Tibial nerve (tissue), 4 donors: ENCODE results near the gene NAMPT. TPM values are rescaled to one million over a fixed set of nuclear protein-coding genes. Genes with fewer than 3 reads are reported as not detected.
"Not testable (repeated sequence)": the region's sequence is repeated elsewhere in the genome, so short reads cannot be mapped to it uniquely, and the experiment has no call there.

Experiments
- DNase-seq, 2 donors: peaks; one replicate each; pipeline ENCODE4 v3.0.0-alpha.2; 2019; ENCODE audit warnings: low spot score in 2 of 2
- H3K27ac ChIP-seq, 4 donors: fragments of 200-600 bp; sonication (generic) in 3 of 4; one replicate each; pipeline ENCODE4 v1.5.1; 2017 to 2019; ENCODE audit warnings: mild to moderate bottlenecking in 1 of 4
- H3K27me3 ChIP-seq, 2 donors: fragments of 200-600 bp; sonication (generic) in 1 of 2; one replicate each; pipeline versions ENCODE4 v1.5.1 to v1.6.0; 2017 to 2019
- H3K36me3 ChIP-seq, 3 donors: fragments of 200-600 bp; sonication (generic); one replicate each; pipeline ENCODE4 v1.5.1; 2018 to 2019
- H3K4me1 ChIP-seq, 4 donors: fragments of 200-600 bp; sonication (generic) in 3 of 4; one replicate each; pipeline ENCODE4 v1.5.1; 2017 to 2019
- H3K4me3 ChIP-seq, 4 donors: fragments of 200-600 bp; sonication (generic) in 3 of 4; one replicate each; pipeline ENCODE4 v1.5.1; 2017 to 2019; ENCODE audit warnings: mild to moderate bottlenecking in 1 of 4, moderate library complexity in 1 of 4
- H3K9me3 ChIP-seq, 4 donors: fragments of 200-600 bp; sonication (generic) in 3 of 4; one replicate each; pipeline ENCODE4 v1.5.1; 2017 to 2019
- CTCF ChIP-seq, 5 experiments: fragments of 200-600 bp in 3 of 5; fragments of 450-650 bp in 2 of 5; sonication (generic) in 3 of 5; IDR thresholded peaks; one replicate each; pipeline ENCODE4 v1.5.1; 2016 to 2019; ENCODE audit warnings: antibody characterized with exemption in 5 of 5, mild to moderate bottlenecking in 3 of 5, moderate library complexity in 2 of 5
- EP300 ChIP-seq, 2 donors: sonication (generic); formaldehyde crosslinking; IDR thresholded peaks; one replicate each; pipeline ENCODE4 v1.6.1; 2017; ENCODE audit warnings: antibody characterized with exemption in 2 of 2, mild to moderate bottlenecking in 1 of 2
- POLR2A ChIP-seq, 2 donors: fragments of 450-650 bp; IDR thresholded peaks; one replicate each; pipeline ENCODE4 v1.6.1; 2017; ENCODE audit warnings: antibody characterized with exemption in 2 of 2, mild to moderate bottlenecking in 2 of 2, moderate library complexity in 2 of 2
- WGBS, 2 donors: methylation state at CpG; one replicate each; pipeline ENCODE4 v1.1.5; 2018; 5-methylcytosine and 5-hydroxymethylcytosine counted together
- total RNA-seq, 4 donors: library from RNA; depleted of rRNA; stranded (reverse); fragments of >200 nt; gene quantifications; one replicate each; pipeline ENCODE4 v1.1.0, GENCODE V29; 2016

The NAMPT gene
- total RNA-seq, 4 donors from 2014 or later, result 69.1 to 270 (median 87.3) TPM

GRCh38 chr7:106304568-106304967 is 19.8 kb upstream of the NAMPT start:
- H3K27ac ChIP-seq, result no peak overlapping the region
- DNase-seq, result no peak
- no peaks in the 10 kb centered on the region for H3K27me3 ChIP-seq
- TF ChIP-seq POLR2A (IDR thresholded peaks at IDR 0.05), result no peak
- TF ChIP-seq CTCF (IDR thresholded peaks at IDR 0.05), result no peak
- TF ChIP-seq EP300 (IDR thresholded peaks at IDR 0.05), result no peak
- H3K4me1 ChIP-seq, result no peaks in the 10 kb centered on the region
- H3K9me3 ChIP-seq, result peaks cover 0 to 6% (median 0%) of the 10 kb centered on the region in 4 donors
- no peaks in the 10 kb centered on the region for H3K36me3 ChIP-seq
- H3K4me3 ChIP-seq, result no peak overlapping the region
- 70 to 79% methylated on average over 2 of the region's 2 CpGs for WGBS, 2 donors

- 82 to 100% methylated on average over 4 of the region's 4 CpGs for WGBS, 2 donors
- H3K4me1 ChIP-seq, result not testable (repeated sequence)
Measured at GRCh38 chr7:106298631-106299030, 13.8 kb upstream of the NAMPT start.

GRCh38 chr7:106298155-106298554 is 13.4 kb upstream of the NAMPT start:
- 100% methylated on average over 1 to 2 of the region's 4 CpGs for WGBS, 2 donors
- H3K27ac ChIP-seq, H3K9me3 ChIP-seq, H3K4me1 ChIP-seq, H3K27me3 ChIP-seq, H3K4me3 ChIP-seq, H3K36me3 ChIP-seq, DNase-seq: not testable (repeated sequence)

More at GRCh38 chr7:106298631-106299030, 13.8 kb upstream of the NAMPT start:
- H3K9me3 ChIP-seq, DNase-seq, H3K36me3 ChIP-seq, H3K27ac ChIP-seq, H3K4me3 ChIP-seq, H3K27me3 ChIP-seq: not testable (repeated sequence)

- H3K9me3 ChIP-seq, result no peaks in the 10 kb centered on the region
Measured at GRCh38 chr7:106294334-106294733, 9.6 kb upstream of the NAMPT start.

GRCh38 chr7:106291247-106291646 is 6.5 kb upstream of the NAMPT start:
- peaks cover 0 to 2% (median 0%) of the 10 kb centered on the region in 4 donors for H3K4me1 ChIP-seq
- DNase-seq, result no peak
- no peaks in the 10 kb centered on the region for H3K27me3 ChIP-seq
- H3K36me3 ChIP-seq, result no peaks in the 10 kb centered on the region
- no peak overlapping the region for H3K27ac ChIP-seq
- no peak overlapping the region for H3K4me3 ChIP-seq
- 60% methylated on average over 4 of the region's 4 CpGs for WGBS, 2 donors
- H3K9me3 ChIP-seq, result no peaks in the 10 kb centered on the region
- TF ChIP-seq EP300 (IDR thresholded peaks at IDR 0.05) (no peak), CTCF (IDR thresholded peaks at IDR 0.05) (no peak), POLR2A (IDR thresholded peaks at IDR 0.05) (no peak)

More at GRCh38 chr7:106294334-106294733, 9.6 kb upstream of the NAMPT start:
- WGBS, 2 donors, result 63 to 72% methylated on average over 2 of the region's 2 CpGs
- TF ChIP-seq EP300 (IDR thresholded peaks at IDR 0.05) (no peak), CTCF (IDR thresholded peaks at IDR 0.05) (no peak), POLR2A (IDR thresholded peaks at IDR 0.05) (no peak)
- H3K4me3 ChIP-seq, result no peak overlapping the region
- H3K36me3 ChIP-seq, result no peaks in the 10 kb centered on the region
- no peak overlapping the region for H3K27ac ChIP-seq
- no peaks in the 10 kb centered on the region for H3K4me1 ChIP-seq
- DNase-seq, result no peak
- no peaks in the 10 kb centered on the region for H3K27me3 ChIP-seq

- no peak for TF ChIP-seq POLR2A (IDR thresholded peaks at IDR 0.05)
- TF ChIP-seq EP300 (IDR thresholded peaks at IDR 0.05), result no peak
- TF ChIP-seq CTCF (IDR thresholded peaks at IDR 0.05), result no peak
- H3K27ac ChIP-seq, result no peak overlapping the region
- H3K4me1 ChIP-seq, result peaks cover 0 to 8% (median 0%) of the 10 kb centered on the region in 4 donors
- H3K4me3 ChIP-seq, result no peak overlapping the region
- no peak for DNase-seq
- H3K27me3 ChIP-seq, result no peaks in the 10 kb centered on the region
- no peaks in the 10 kb centered on the region for H3K36me3 ChIP-seq
- 90 to 92% methylated on average over 5 of the region's 5 CpGs for WGBS, 2 donors
- no peaks in the 10 kb centered on the region for H3K9me3 ChIP-seq
Measured at GRCh38 chr7:106290319-106290718, 5.5 kb upstream of the NAMPT start.
